ENCODE data around the gene NOLC1. TPM values are rescaled to one million over a fixed set of nuclear protein-coding genes. Genes with fewer than 3 reads are reported as not detected.

Gene NOLC1
- total and polyA plus RNA-seq, 10 of the 15 experiments (the other 5 are each of a cell fraction or from before 2014, with no cell fraction given) = 91.7 to 244 (median 128) TPM

GRCh38 chr10:102120991-102121738, 31.0 kb upstream of the NOLC1 start:
- ChIA-PET SMC1A (ENCODE audit: uncharacterized antibody, unreplicated experiment) (interaction anchor here (1.7 kb wide), 1 partner anchor 11 kb away, joined by 4 read pairs; no protein-coding TSS in a partner anchor), POLR2A (no interaction called here), RAD21 (ENCODE audit: unreplicated experiment) (no interaction called here), CTCF (interaction anchor here (0.6 to 3.0 kb wide), 2 partner anchors 10 to 636 kb away, joined by 3 to 24 read pairs; partner anchors contain the start of gene PPRC1)
- ATAC-seq = no peak
- Histone ChIP-seq H2AFZ (ENCODE audit: control insufficient read depth, low read depth, low read length) (peak overlapping the region; percentile 91), H3K4me1 (ENCODE audit: control insufficient read depth, insufficient read depth, low read length) (peaks cover 36% of the 10 kb centered on the region), H3K9ac (ENCODE audit: control insufficient read depth, insufficient read depth, low read length) (peak overlapping the region; percentile 88), H3K4me3 (peak overlapping the region; percentile 96), H3K79me2 (ENCODE audit: control insufficient read depth, insufficient read depth, low read length) (peaks cover 40% of the 10 kb centered on the region), H3K27me3 (replicated peaks in 1 of 2; ENCODE audit: control insufficient read depth in 2 of 2, insufficient read depth in 2 of 2, low read length in 1 of 2) (no peaks in the 10 kb centered on the region), H3K4me2 (ENCODE audit: control insufficient read depth, insufficient read depth) (peak overlapping the region; percentile 95), H3K27ac (ENCODE audit: control insufficient read depth, insufficient read depth) (peak overlapping the region; percentile 90), H3K36me3 (ENCODE audit: control insufficient read depth in 2 of 2, insufficient read depth in 2 of 2, low read length in 1 of 2) (no peaks in the 10 kb centered on the region; a peak in 1 of 4 replicates), H3K9me3 (replicated peaks; ENCODE audit: control insufficient read depth, insufficient read depth, low read length) (no peaks in the 10 kb centered on the region), H4K20me1 (ENCODE audit: control insufficient read depth, insufficient read depth) (no peaks in the 10 kb centered on the region)
- FAIRE-seq = peak; percentile 38
- TF ChIP-seq PAX5 (IDR thresholded peaks at IDR 0.05; ENCODE audit: borderline replicate concordance, low read depth, low read length) (peak; percentile 53; the same call in 1 of the 2 replicates), MLLT1 (IDR thresholded peaks at IDR 0.05) (0 out of 2 replicates have a peak, but pooled peaks have one; percentile 30)
- TF ChIP-seq, protein P1, sequence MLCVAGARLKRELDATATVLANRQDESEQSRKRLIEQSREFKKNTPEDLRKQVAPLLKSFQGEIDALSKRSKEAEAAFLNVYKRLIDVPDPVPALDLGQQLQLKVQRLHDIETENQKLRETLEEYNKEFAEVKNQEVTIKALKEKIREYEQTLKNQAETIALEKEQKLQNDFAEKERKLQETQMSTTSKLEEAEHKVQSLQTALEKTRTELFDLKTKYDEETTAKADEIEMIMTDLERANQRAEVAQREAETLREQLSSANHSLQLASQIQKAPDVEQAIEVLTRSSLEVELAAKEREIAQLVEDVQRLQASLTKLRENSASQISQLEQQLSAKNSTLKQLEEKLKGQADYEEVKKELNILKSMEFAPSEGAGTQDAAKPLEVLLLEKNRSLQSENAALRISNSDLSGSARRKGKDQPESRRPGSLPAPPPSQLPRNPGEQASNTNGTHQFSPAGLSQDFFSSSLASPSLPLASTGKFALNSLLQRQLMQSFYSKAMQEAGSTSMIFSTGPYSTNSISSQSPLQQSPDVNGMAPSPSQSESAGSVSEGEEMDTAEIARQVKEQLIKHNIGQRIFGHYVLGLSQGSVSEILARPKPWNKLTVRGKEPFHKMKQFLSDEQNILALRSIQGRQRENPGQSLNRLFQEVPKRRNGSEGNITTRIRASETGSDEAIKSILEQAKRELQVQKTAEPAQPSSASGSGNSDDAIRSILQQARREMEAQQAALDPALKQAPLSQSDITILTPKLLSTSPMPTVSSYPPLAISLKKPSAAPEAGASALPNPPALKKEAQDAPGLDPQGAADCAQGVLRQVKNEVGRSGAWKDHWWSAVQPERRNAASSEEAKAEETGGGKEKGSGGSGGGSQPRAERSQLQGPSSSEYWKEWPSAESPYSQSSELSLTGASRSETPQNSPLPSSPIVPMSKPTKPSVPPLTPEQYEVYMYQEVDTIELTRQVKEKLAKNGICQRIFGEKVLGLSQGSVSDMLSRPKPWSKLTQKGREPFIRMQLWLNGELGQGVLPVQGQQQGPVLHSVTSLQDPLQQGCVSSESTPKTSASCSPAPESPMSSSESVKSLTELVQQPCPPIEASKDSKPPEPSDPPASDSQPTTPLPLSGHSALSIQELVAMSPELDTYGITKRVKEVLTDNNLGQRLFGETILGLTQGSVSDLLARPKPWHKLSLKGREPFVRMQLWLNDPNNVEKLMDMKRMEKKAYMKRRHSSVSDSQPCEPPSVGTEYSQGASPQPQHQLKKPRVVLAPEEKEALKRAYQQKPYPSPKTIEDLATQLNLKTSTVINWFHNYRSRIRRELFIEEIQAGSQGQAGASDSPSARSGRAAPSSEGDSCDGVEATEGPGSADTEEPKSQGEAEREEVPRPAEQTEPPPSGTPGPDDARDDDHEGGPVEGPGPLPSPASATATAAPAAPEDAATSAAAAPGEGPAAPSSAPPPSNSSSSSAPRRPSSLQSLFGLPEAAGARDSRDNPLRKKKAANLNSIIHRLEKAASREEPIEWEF (IDR thresholded peaks at IDR 0.05; ENCODE audit: insufficient replicate concordance, low read depth, low read length) = no peak
- in situ Hi-C loops (cut with MboI) = no loop called here
- BruUV-seq (replicated peaks) = no TSS peak
- intact Hi-C loops (cut with micrococcal nuclease; ENCODE audit: unreplicated experiment) = loop anchor here (1.0 kb wide), 1 partner anchor 11 kb away; no protein-coding TSS in a partner anchor
- DNase-seq (ENCODE audit: low read depth, low spot score) = no peak
- 12% methylated on average over 13 of the region's 15 CpGs for WGBS (ENCODE audit: insufficient coverage, insufficient replicate concordance, low lambda C conversion rate, missing lambda C conversion rate)
